PFSK-1 (cell line): ENCODE data around the gene METAP1. TPM values are rescaled to one million over a fixed set of nuclear protein-coding genes. Genes with fewer than 3 reads are reported as not detected.

Source experiments
- FOXP2 ChIP-seq: optimal IDR thresholded peaks from 2 replicates; pipeline ENCODE3; 2011; ENCODE audit warnings: borderline replicate concordance, control low read depth, inconsistent platforms; ENCODE audit not compliant: insufficient read depth; ENCODE audit errors: extremely low read length, extremely low read depth
- POLR2AphosphoS5 ChIP-seq: IDR thresholded peaks from 2 replicates; pipeline ENCODE4 v1.6.1; 2012; ENCODE audit warnings: low read depth, mild to moderate bottlenecking, control low read depth, low read length, moderate library complexity
- SIN3A ChIP-seq: IDR thresholded peaks from 2 replicates; pipeline ENCODE4 v1.6.1; 2012; ENCODE audit warnings: mild to moderate bottlenecking, low read length, moderate library complexity, borderline replicate concordance; ENCODE audit not compliant: insufficient read depth
- TAF1 ChIP-seq: IDR thresholded peaks from 2 replicates; pipeline ENCODE4 v1.6.1; 2012; ENCODE audit warnings: low read length, control low read depth, borderline replicate concordance; ENCODE audit not compliant: insufficient read depth
- polyA plus RNA-seq: library from polyadenylated mRNA; unstranded; fragments of >200 nt; gene quantifications from one replicate; pipeline ENCODE4 v1.2.1, GENCODE V29; 2012; ENCODE audit warnings: low read depth, missing spikeins; ENCODE audit not compliant: insufficient read length
- TF ChIP-seq, protein P1 (sequence below), 2 experiments: IDR thresholded peaks; 2 replicates each; pipeline versions ENCODE4 v1.6.1 to v1.8.0; 2011 to 2012; ENCODE audit warnings: low read depth in 2 of 2, low read length in 2 of 2, control low read depth in 1 of 2, inconsistent platforms in 1 of 2, mild to moderate bottlenecking in 1 of 2, moderate library complexity in 1 of 2; ENCODE audit not compliant: insufficient read depth in 1 of 2

METAP1 gene
- 78.6 TPM for polyA plus RNA-seq

DNA sequence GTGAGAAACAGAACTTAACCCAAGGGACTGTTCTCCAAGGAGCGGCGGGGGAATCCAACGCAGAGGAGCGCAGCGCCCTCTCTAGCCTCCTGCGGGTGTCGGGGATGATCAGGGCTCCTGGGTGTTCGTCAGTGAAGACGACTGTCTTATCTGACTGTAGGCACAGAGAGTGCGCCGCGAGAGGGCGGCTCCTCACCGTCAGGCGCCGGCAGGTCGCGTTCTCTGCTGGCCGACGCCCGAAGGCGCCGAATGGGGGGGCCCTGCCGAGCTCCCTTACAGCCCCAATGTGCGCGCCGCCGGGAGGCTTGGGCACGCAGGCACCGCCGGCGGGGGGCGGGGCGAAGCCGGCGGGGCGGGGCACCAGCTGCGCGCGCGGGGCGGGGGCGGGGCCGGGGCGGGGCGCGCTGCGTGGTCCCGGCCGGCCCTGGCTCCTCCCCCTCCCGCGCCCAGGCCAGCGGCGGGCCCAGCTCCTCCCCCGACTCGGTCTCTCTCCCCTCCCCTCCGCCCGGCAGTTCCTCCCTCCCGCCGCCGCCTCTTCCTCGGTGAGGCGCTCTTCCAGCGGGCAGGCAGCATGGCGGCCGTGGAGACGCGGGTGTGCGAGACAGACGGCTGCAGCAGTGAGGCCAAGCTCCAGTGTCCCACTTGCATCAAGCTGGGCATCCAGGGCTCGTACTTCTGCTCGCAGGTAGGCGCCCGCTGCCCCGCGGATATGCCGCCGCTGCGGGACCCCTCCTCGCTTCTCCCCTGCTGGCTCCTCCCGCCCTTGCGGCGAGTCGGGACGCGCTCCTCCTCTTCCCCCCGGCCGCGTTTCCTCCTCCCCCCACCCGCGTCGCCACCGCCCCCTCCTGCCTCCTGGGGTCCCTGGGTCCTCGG, at the start of gene METAP1:
Gene METAP1 (plus strand): TSS at position 539 of the 873 bp plus-strand sequence. CDS start 33 bp downstream, at position 572.
- TF ChIP-seq TAF1 = peak; percentile 80; the same call in 1 of the 2 replicates
- TF ChIP-seq SIN3A = peak; percentile 17; the same call in 1 of the 2 replicates
- TF ChIP-seq FOXP2 = peak; percentile 49
- TF ChIP-seq, protein P1, sequence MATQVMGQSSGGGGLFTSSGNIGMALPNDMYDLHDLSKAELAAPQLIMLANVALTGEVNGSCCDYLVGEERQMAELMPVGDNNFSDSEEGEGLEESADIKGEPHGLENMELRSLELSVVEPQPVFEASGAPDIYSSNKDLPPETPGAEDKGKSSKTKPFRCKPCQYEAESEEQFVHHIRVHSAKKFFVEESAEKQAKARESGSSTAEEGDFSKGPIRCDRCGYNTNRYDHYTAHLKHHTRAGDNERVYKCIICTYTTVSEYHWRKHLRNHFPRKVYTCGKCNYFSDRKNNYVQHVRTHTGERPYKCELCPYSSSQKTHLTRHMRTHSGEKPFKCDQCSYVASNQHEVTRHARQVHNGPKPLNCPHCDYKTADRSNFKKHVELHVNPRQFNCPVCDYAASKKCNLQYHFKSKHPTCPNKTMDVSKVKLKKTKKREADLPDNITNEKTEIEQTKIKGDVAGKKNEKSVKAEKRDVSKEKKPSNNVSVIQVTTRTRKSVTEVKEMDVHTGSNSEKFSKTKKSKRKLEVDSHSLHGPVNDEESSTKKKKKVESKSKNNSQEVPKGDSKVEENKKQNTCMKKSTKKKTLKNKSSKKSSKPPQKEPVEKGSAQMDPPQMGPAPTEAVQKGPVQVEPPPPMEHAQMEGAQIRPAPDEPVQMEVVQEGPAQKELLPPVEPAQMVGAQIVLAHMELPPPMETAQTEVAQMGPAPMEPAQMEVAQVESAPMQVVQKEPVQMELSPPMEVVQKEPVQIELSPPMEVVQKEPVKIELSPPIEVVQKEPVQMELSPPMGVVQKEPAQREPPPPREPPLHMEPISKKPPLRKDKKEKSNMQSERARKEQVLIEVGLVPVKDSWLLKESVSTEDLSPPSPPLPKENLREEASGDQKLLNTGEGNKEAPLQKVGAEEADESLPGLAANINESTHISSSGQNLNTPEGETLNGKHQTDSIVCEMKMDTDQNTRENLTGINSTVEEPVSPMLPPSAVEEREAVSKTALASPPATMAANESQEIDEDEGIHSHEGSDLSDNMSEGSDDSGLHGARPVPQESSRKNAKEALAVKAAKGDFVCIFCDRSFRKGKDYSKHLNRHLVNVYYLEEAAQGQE (IDR thresholded peaks at IDR 0.05; ENCODE audit: insufficient read depth in 1 of 2, low read depth in 2 of 2, low read length in 2 of 2) = no peak
- TF ChIP-seq POLR2AphosphoS5 = peak; percentile 96

DNA sequence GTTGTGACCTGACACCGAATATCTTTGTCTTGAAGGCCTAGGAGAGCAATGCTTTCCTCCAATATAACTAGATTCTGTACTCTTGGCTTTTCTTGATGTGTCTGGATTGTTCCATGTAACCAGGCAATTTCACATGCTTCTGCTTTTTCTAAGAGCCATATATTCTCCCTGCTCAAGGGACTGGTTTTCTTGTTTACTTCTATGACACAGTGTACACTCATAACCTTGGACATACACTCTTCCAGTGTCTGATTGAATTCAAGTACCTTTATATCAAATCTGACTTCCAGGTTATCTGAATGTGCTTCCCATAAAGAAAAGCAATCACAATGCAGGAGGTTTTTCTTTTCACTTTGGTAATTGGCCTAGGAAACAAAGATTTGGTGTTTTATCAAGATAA, 49.2 kb upstream of the METAP1 start:
- TF ChIP-seq TAF1 (no peak), SIN3A (no peak), FOXP2 (no peak), POLR2AphosphoS5 (no peak)
- TF ChIP-seq, protein P1 (IDR thresholded peaks at IDR 0.05; ENCODE audit: insufficient read depth in 1 of 2, low read depth in 2 of 2, low read length in 2 of 2) = no peak

DNA sequence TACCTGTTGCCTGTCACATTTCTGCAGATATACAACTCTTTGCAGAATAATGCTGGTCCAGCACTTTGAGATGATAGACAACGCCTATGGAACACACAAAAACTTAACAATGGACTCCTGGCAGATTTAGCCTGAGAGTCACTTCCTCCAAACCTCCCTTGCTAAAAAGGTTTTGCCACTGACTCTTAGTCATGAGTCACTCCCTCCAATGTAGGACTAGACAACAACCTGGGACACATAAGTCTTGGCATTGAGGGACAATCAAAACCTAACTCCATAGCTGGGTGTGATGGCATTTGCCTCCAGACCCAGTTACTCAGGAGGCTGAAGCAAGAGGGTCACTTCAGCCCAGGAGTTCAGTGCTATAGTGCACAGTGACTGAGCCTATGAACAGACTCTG, 44.6 kb upstream of the METAP1 start:
- TF ChIP-seq SIN3A = no peak
- TF ChIP-seq TAF1 = no peak
- TF ChIP-seq, protein P1 (IDR thresholded peaks at IDR 0.05; ENCODE audit: insufficient read depth in 1 of 2, low read depth in 2 of 2, low read length in 2 of 2) = no peak
- TF ChIP-seq FOXP2 = no peak
- TF ChIP-seq POLR2AphosphoS5 = no peak

DNA sequence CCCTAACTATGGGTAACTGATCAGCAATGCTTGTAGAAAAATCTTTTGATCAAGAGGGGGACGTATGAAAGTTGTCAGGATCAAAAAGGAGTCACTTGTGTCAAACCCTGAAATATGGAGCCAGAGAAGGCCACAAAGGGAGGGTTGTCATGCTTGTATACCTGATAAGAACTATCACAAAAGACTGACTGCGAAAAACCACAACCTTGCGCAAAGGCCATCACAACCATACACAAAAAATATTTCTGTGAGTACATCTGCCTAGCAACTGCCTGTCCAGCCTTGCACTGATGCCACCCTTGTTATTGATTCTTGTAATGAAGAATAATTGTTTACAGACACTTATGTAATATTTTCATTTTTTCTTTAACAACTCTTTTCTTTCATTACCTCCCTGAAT, 43.8 kb upstream of the METAP1 start:
- TF ChIP-seq POLR2AphosphoS5 (no peak), SIN3A (no peak), TAF1 (no peak), FOXP2 (no peak)
- TF ChIP-seq, protein P1 (IDR thresholded peaks at IDR 0.05; ENCODE audit: insufficient read depth in 1 of 2, low read depth in 2 of 2, low read length in 2 of 2) = no peak
